Panc1 (cell line): Measurements from ENCODE around the gene RNF114. TPM values are rescaled to one million over a fixed set of nuclear protein-coding genes. Genes with fewer than 3 reads are reported as not detected.

ENCODE experiments used
- ATAC-seq: fragments of 200-7000 bp; cut with Tn5 transposase; 2 replicates; pipeline ENCODE4 v1.9.1; 2020; ENCODE audit warnings: mild to moderate bottlenecking, moderate library complexity
- BruUV-seq: library from RNA; stranded (reverse); fragments of 400-500 nt; replicated peaks from 2 replicates; lab custom pipeline; 2021; lab: Mats Ljungman, UMichigan
- CTCF ChIA-PET: fragments of 300-600 bp; sonication (Branson Sonifier 250); formaldehyde crosslinking; loops from one replicate; lab custom pipeline; 2022; ENCODE audit warnings: antibody characterized with exemption; lab: Charles Lee
- POLR2A ChIA-PET: fragments of 300-600 bp; sonication (Branson Sonifier 250); formaldehyde crosslinking; loops from one replicate; lab custom pipeline; 2022; ENCODE audit warnings: antibody characterized with exemption; lab: Charles Lee
- DNase-seq: peaks from one replicate; pipeline ENCODE4 v3.0.0-alpha.2; 2010; ENCODE audit warnings: low read depth, low spot score
- H3K27ac ChIP-seq: 2 replicates; pipeline ENCODE4 v1.5.1; 2011; ENCODE audit warnings: mild to moderate bottlenecking, low read length, inconsistent platforms
- H3K27me3 ChIP-seq: fragments of 200-500 bp; sonication (Bioruptor generic); 2 replicates; pipeline ENCODE4 v1.6.0; 2014; ENCODE audit warnings: low read length, inconsistent platforms; ENCODE audit not compliant: control insufficient read depth, insufficient read depth
- H3K36me3 ChIP-seq: fragments of 200-500 bp; sonication (Bioruptor generic); 2 replicates; pipeline ENCODE4 v1.5.1; 2014; ENCODE audit warnings: inconsistent platforms, mild to moderate bottlenecking, low read length, moderate library complexity; ENCODE audit not compliant: control insufficient read depth, insufficient read depth
- H3K4me1 ChIP-seq: 2 replicates; pipeline ENCODE4 v1.5.1; 2011; ENCODE audit warnings: inconsistent platforms, mild to moderate bottlenecking, low read length, moderate library complexity; ENCODE audit not compliant: control insufficient read depth, insufficient read depth
- H3K4me3 ChIP-seq, 2 experiments: 2 replicates each; pipeline ENCODE4 v1.5.1; 2011 to 2012; ENCODE audit warnings: low read depth in 2 of 2, low read length in 2 of 2, mild to moderate bottlenecking in 2 of 2, inconsistent platforms in 1 of 2, moderate library complexity in 1 of 2
- H3K9me3 ChIP-seq: fragments of 200-500 bp; sonication (Bioruptor generic); 2 replicates; pipeline ENCODE4 v1.5.1; 2014; ENCODE audit warnings: low read depth, mild to moderate bottlenecking, inconsistent platforms, low read length, moderate library complexity; ENCODE audit not compliant: control insufficient read depth, insufficient read depth
- POLR2AphosphoS5 ChIP-seq: IDR thresholded peaks from 2 replicates; pipeline ENCODE4 v1.6.1; 2012; ENCODE audit warnings: mild to moderate bottlenecking, low read depth, low read length, moderate library complexity
- SIN3A ChIP-seq: IDR thresholded peaks from 2 replicates; pipeline ENCODE4 v1.6.1; 2012; ENCODE audit warnings: low read depth, mild to moderate bottlenecking, low read length, moderate library complexity, borderline replicate concordance; ENCODE audit not compliant: insufficient read depth
- TCF7L2 ChIP-seq: IDR thresholded peaks from 2 replicates; pipeline ENCODE4 v1.6.1; 2011; ENCODE audit warnings: mild to moderate bottlenecking, low read depth, low read length, inconsistent platforms
- in situ Hi-C: cut with HindIII; loops from 2 replicates; pipeline ENCODE4 v1.10.0; 2016; ENCODE audit warnings: low sequenced_read_pairs, low pct_unique_long_range_greater_than_20kb
- intact Hi-C: fragments of 100-400 bp; cut with micrococcal nuclease; formaldehyde crosslinking; loops from one replicate; pipeline ENCODE4 v1.10.0; 2022; ENCODE audit not compliant: unreplicated experiment
- total RNA-seq: library from RNA; stranded (reverse); gene quantifications from one replicate; pipeline ENCODE4 v1.2.1, GENCODE V29; 2021; ENCODE audit not compliant: unreplicated experiment
- TF ChIP-seq, protein P1 (sequence below), 2 experiments: IDR thresholded peaks; 2 replicates each; pipeline ENCODE4 v1.6.1; 2011 to 2012; ENCODE audit warnings: low read depth in 2 of 2, control low read depth in 1 of 2, low read length in 1 of 2, mild to moderate bottlenecking in 1 of 2, moderate library complexity in 1 of 2; ENCODE audit not compliant: insufficient read depth in 1 of 2
- TF ChIP-seq, protein P2 (sequence below): fragments of 450-650 bp; IDR thresholded peaks from 2 replicates; pipeline ENCODE4 v1.5.1; 2017; ENCODE audit warnings: mild to moderate bottlenecking

The RNF114 gene
- total RNA-seq, 1 experiment from 2014 or later = 70.0 TPM

DNA sequence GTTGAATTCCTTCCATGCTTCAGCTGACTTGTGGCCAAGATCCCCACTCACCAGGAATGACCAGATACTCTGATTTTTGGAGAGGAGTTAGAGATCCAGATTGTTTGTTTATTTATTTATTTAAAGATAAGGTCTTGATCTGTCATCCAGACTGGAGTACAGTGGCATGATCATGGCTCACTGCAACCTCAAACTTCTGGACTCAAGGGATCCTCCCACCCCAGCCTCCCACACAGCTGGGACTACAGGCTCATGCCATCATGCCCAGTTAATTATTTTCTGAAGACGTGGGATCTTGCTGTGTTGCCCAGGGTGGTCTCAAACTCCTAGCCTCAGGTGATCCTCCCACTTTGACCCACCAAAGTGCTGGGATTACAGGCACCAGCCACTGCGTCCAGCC lies 16.7 kb upstream of the RNF114 start:
- Histone ChIP-seq H3K27me3 (no peaks in the 10 kb centered on the region), H3K4me3 (no peak overlapping the region), H3K4me1 (peaks cover 7% of the 10 kb centered on the region), H3K9me3 (no peaks in the 10 kb centered on the region), H3K36me3 (peaks cover 3% of the 10 kb centered on the region; the same call in 1 of the 2 replicates), H3K27ac (no peak overlapping the region)
- TF ChIP-seq POLR2AphosphoS5 (no peak), TCF7L2 (no peak), SIN3A (no peak)
- TF ChIP-seq, protein P1, sequence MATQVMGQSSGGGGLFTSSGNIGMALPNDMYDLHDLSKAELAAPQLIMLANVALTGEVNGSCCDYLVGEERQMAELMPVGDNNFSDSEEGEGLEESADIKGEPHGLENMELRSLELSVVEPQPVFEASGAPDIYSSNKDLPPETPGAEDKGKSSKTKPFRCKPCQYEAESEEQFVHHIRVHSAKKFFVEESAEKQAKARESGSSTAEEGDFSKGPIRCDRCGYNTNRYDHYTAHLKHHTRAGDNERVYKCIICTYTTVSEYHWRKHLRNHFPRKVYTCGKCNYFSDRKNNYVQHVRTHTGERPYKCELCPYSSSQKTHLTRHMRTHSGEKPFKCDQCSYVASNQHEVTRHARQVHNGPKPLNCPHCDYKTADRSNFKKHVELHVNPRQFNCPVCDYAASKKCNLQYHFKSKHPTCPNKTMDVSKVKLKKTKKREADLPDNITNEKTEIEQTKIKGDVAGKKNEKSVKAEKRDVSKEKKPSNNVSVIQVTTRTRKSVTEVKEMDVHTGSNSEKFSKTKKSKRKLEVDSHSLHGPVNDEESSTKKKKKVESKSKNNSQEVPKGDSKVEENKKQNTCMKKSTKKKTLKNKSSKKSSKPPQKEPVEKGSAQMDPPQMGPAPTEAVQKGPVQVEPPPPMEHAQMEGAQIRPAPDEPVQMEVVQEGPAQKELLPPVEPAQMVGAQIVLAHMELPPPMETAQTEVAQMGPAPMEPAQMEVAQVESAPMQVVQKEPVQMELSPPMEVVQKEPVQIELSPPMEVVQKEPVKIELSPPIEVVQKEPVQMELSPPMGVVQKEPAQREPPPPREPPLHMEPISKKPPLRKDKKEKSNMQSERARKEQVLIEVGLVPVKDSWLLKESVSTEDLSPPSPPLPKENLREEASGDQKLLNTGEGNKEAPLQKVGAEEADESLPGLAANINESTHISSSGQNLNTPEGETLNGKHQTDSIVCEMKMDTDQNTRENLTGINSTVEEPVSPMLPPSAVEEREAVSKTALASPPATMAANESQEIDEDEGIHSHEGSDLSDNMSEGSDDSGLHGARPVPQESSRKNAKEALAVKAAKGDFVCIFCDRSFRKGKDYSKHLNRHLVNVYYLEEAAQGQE (IDR thresholded peaks at IDR 0.05; ENCODE audit: insufficient read depth in 1 of 2, low read depth in 2 of 2, low read length in 1 of 2) = no peak
- TF ChIP-seq, protein P2, sequence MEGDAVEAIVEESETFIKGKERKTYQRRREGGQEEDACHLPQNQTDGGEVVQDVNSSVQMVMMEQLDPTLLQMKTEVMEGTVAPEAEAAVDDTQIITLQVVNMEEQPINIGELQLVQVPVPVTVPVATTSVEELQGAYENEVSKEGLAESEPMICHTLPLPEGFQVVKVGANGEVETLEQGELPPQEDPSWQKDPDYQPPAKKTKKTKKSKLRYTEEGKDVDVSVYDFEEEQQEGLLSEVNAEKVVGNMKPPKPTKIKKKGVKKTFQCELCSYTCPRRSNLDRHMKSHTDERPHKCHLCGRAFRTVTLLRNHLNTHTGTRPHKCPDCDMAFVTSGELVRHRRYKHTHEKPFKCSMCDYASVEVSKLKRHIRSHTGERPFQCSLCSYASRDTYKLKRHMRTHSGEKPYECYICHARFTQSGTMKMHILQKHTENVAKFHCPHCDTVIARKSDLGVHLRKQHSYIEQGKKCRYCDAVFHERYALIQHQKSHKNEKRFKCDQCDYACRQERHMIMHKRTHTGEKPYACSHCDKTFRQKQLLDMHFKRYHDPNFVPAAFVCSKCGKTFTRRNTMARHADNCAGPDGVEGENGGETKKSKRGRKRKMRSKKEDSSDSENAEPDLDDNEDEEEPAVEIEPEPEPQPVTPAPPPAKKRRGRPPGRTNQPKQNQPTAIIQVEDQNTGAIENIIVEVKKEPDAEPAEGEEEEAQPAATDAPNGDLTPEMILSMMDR = no peak
- intact Hi-C loops (no loop called here), in situ Hi-C loops (no loop called here)
- BruUV-seq = no TSS peak
- DNase-seq (no peak), ATAC-seq (no peak)
- POLR2A ChIA-PET = no interaction called here
- CTCF ChIA-PET = no interaction called here

GRCh38 chr20:49924247-49924646 lies 11.9 kb upstream of the RNF114 start:
- Histone ChIP-seq H3K4me3 (no peak overlapping the region), H3K27me3 (no peaks in the 10 kb centered on the region), H3K9me3 (no peaks in the 10 kb centered on the region), H3K36me3 (no peaks in the 10 kb centered on the region), H3K27ac (no peak overlapping the region), H3K4me1 (no peaks in the 10 kb centered on the region)
- BruUV-seq = no TSS peak
- in situ Hi-C loops = no loop called here
- TF ChIP-seq TCF7L2 = no peak
- no peak for TF ChIP-seq SIN3A
- TF ChIP-seq POLR2AphosphoS5 = no peak
- TF ChIP-seq, protein P2 = no peak
- TF ChIP-seq, protein P1 (IDR thresholded peaks at IDR 0.05; ENCODE audit: insufficient read depth in 1 of 2, low read depth in 2 of 2, low read length in 1 of 2) = no peak
- ChIA-PET CTCF (interaction anchor here (0.6 kb wide), 1 partner anchor 12 kb away, joined by 5 read pairs; no protein-coding TSS in a partner anchor), POLR2A (interaction anchor here (0.7 kb wide), 1 partner anchor 228 kb away, joined by 13 read pairs; no protein-coding TSS in a partner anchor)
- intact Hi-C loops = no loop called here
- DNase-seq = no peak
- no peak for ATAC-seq
